Hematopoietic multipotent progenitor cell (in vitro differentiated cells): ENCODE data around the gene GOPC. TPM values are rescaled to one million over a fixed set of nuclear protein-coding genes. Genes with fewer than 3 reads are reported as not detected.
"Not testable (repeated sequence)": the region's sequence is repeated elsewhere in the genome, so short reads cannot be mapped to it uniquely, and the experiment has no call there.

Experiments used
- DNase-seq, 3 donors: peaks; one replicate each; pipeline ENCODE4 v3.0.0-alpha.2; 2011 to 2015; ENCODE audit warnings: low read depth in 2 of 3, low spot score in 2 of 3
- total RNA-seq: library from RNA; depleted of rRNA; stranded (reverse); fragments of >200 nt; gene quantifications from one replicate; pipeline ENCODE4 v1.2.3, GENCODE V29; 2012

GOPC gene
- total RNA-seq, 1 donor = 12.9 TPM

DNA sequence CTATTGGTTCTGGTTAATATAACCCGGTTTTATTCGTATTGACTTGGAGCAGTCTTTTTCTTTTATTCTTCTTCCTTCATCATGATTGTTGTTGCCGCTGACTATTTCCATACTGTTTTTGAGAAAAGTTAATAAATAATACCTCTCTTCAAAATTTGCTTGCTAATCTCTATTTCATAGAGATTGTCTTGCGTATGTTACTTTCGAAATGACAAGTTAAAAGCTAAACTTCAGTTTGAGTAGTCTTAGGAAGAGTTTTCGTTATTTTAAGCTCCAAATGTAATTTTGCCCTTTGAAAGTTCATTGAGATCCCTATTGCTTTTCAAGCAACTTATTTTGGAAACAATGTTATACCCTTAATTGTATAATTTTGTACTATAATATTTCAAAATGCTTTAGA is 83.4 kb downstream of the GOPC start:
- DNase-seq = no peak

DNA sequence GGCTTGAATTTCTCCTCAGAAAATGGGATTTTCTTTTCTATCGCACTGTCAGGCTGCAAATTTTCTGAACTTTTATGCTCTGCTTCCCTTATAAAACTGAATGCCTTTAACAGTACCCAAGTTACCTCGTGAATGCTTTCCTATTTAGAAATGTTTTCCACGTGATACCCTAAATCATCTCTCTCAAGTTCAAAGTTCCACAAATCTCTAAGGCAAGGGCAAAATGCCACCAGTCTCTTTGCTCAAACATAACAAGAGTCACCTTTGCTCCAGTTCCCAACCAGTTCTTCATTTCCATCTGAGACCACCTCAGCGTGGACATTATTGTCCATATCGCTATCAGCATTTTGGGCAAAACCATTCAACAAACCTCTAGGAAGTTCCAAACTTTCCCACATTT is 84.3 kb downstream of the GOPC start:
- DNase-seq = not testable (repeated sequence)

DNA sequence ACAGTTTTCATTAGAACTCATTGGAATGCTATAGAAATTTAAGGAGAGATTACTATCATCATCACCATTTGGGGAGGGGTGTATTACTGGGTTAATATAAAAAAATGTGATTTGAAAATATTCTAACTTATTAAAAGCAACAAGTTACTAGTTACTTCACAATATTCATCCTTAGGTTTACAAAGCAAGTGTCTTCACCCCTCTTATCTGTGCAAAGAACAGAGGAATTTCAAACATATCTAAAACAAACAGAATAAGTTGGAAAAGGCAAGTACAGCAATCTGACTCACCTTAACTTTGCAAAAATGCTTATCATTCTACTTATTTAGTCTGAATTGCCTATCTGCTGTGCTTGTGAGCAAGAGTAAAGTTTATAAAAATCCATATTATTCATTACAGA is 87.0 kb downstream of the GOPC start:
- no peak for DNase-seq

DNA sequence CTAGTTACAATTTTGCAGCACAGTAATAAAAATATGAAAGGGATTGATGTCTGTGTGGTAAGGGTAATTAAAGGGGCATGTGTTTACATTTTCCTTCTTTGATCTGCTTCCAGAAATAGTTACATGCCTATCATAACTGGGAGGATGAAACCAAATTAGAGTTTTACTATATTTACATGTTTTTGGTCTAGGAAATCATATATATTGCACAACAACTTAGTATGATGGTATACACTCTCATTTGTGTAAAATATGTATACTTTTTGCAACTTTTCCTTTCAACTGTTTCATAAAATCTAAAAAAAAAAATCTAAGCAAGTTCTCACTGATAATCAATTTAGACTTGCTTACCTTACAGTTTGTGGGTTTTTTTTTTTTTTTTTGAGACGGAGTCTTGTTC is 87.7 kb downstream of the GOPC start:
- DNase-seq = no peak

DNA sequence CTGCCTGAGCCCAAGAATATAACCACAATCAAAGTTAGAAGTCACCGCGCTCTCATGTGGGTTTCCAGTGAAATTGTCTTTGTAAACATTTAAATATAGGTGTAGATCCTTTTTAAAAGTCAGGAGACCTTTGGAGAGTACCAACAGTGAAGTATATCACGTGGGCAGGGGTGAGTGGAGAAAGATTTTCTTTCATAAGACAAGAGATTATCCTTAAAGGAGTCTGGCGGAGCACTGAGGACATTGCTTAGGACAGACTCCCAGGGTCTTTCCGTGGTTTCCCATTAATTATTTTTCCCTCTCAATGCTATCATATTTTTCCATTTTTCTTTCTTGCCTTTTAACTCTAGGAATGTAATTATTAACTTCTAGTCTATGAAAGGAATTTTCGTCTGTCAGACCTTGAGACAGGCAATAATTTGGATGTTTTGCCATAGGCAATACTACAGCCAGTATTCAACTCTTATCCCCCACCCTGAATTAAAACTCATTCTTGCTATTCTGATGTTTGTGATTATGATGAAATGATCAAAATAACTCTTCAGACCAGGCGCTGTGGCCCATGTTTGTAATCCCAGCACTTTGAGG is 88.4 kb downstream of the GOPC start:
- no peak for DNase-seq

DNA sequence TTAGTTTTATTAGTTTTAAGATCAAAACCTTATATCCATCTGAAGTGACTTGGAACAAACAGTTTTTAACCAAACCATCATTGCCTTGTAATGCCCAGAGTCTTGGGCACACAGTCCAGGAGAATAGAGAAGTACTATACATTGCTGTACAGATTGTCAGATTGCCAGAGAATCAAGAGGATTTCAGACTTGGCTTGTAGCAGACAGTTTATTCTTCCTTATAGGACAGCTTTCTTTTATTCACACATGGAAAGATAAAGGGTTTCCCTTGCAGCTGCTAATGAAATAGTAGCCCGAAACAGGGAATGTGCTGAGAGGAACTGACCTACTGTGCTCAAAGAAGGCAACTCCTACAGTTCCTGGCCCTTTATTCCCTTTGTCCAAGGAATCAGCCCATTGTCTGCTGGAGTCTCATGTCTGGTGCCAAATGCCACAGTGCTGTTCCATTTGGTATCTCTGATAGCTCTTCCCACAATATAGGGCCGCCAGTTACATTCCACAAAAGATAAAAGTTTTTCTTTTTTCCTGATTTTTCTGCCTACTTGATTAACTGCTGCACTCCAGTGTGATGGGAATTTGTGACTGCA is 89.2 kb downstream of the GOPC start:
- no peak for DNase-seq

DNA sequence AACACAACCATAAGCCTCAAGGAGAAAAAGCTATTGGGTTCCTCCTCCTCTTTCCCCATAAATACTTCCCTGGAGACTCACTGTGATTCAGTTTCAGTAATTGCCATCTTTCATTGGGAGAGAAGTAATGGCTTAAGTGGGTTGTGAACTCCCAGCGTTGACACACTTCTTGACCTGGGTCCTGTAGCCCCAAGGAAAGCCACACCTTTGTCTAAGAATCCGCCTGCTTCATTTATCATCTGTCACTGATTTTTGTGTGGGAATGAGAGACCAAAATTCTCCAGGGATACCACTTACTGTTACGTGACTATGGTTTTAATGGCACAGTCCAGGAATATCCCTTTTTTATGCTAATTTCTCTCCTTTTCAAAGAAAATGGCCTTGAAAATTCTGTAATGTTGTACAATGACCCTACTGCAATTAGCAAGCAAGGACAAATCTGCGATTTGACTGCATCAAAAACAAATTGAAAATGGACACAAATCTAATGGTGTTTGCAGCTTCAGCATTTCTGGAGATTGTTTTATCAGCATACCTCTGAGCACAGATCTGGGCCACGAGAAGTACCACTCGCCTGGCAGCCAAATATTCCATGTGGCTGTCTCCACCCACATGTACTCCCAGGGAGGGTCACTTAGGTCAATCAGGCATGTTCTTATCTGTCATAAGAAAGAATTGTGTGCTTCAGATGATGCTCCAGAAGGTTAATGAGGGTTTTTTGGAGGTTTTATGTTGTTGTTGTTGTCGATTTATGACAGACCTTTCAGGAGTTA is 90.1 kb downstream of the GOPC start:
- no peak for DNase-seq

Other genes starting within 250 kb of the GOPC start
- gene ROS1, start 176.6 kb downstream of the GOPC start, total RNA-seq = not detected
- 0.81 TPM for gene DCBLD1, start 119.8 kb downstream of the GOPC start, total RNA-seq
- 7.3 TPM for gene NUS1, start 73.0 kb upstream of the GOPC start, total RNA-seq